GM13977 (cell line): ENCODE results near the gene RANBP10.

Experiments used
- DNase-seq: peaks from one replicate; pipeline ENCODE4 v3.0.0; 2012; ENCODE audit warnings: low spot score
- CTCF ChIP-seq: IDR thresholded peaks from 2 replicates; pipeline ENCODE4 v1.5.1; 2012; ENCODE audit warnings: mild to moderate bottlenecking, control low read depth; ENCODE audit not compliant: insufficient read depth; ENCODE audit errors: extremely low read depth, missing control alignments
- in situ Hi-C: fragments of 300-500 bp; cut with MboI; formaldehyde crosslinking; loops from one replicate; pipeline ENCODE4 v1.12.0; 2022; ENCODE audit warnings: low sequenced_read_pairs, low pct_unique_long_range_greater_than_20kb, mixed read lengths, inconsistent platforms; ENCODE audit not compliant: unreplicated experiment

The RANBP10 gene

GRCh38 chr16:67730326-67730725, 76.0 kb downstream of the RANBP10 start:
- no peak for TF ChIP-seq CTCF
- DNase-seq: no peak
- in situ Hi-C loops: no loop called here

- in situ Hi-C loops: no loop called here
- DNase-seq: no peak
- no peak for TF ChIP-seq CTCF
Measured at GRCh38 chr16:67729636-67730248, 76.6 kb downstream of the RANBP10 start.

- in situ Hi-C loops: no loop called here
- no peak for DNase-seq
- TF ChIP-seq CTCF: no peak
Measured at GRCh38 chr16:67727521-67728485, 78.6 kb downstream of the RANBP10 start.

GRCh38 chr16:67726106-67727034, 80.0 kb downstream of the RANBP10 start:
- TF ChIP-seq CTCF: no peak
- no peak for DNase-seq
- in situ Hi-C loops: no loop called here

GRCh38 chr16:67723911-67724305, 82.5 kb downstream of the RANBP10 start:
- in situ Hi-C loops: no loop called here
- DNase-seq: no peak
- TF ChIP-seq CTCF: no peak

GRCh38 chr16:67723151-67723910, 83.0 kb downstream of the RANBP10 start:
- no peak for TF ChIP-seq CTCF
- in situ Hi-C loops: no loop called here
- no peak for DNase-seq
